Panc1 (cell line): ENCODE measurements around the gene SP110. TPM values are rescaled to one million over a fixed set of nuclear protein-coding genes. Genes with fewer than 3 reads are reported as not detected.

ENCODE experiments used
- ATAC-seq: fragments of 200-7000 bp; cut with Tn5 transposase; 2 replicates; pipeline ENCODE4 v1.9.1; 2020; ENCODE audit warnings: mild to moderate bottlenecking, moderate library complexity
- BruUV-seq: library from RNA; stranded (reverse); fragments of 400-500 nt; replicated peaks from 2 replicates; lab custom pipeline; 2021; lab: Mats Ljungman, UMichigan
- CTCF ChIA-PET: fragments of 300-600 bp; sonication (Branson Sonifier 250); formaldehyde crosslinking; loops from one replicate; lab custom pipeline; 2022; ENCODE audit warnings: antibody characterized with exemption; lab: Charles Lee
- POLR2A ChIA-PET: fragments of 300-600 bp; sonication (Branson Sonifier 250); formaldehyde crosslinking; loops from one replicate; lab custom pipeline; 2022; ENCODE audit warnings: antibody characterized with exemption; lab: Charles Lee
- DNase-seq: peaks from one replicate; pipeline ENCODE4 v3.0.0-alpha.2; 2010; ENCODE audit warnings: low read depth, low spot score
- H3K27ac ChIP-seq: 2 replicates; pipeline ENCODE4 v1.5.1; 2011; ENCODE audit warnings: mild to moderate bottlenecking, low read length, inconsistent platforms
- H3K27me3 ChIP-seq: fragments of 200-500 bp; sonication (Bioruptor generic); 2 replicates; pipeline ENCODE4 v1.6.0; 2014; ENCODE audit warnings: low read length, inconsistent platforms; ENCODE audit not compliant: control insufficient read depth, insufficient read depth
- H3K36me3 ChIP-seq: fragments of 200-500 bp; sonication (Bioruptor generic); 2 replicates; pipeline ENCODE4 v1.5.1; 2014; ENCODE audit warnings: inconsistent platforms, mild to moderate bottlenecking, low read length, moderate library complexity; ENCODE audit not compliant: control insufficient read depth, insufficient read depth
- H3K4me1 ChIP-seq: 2 replicates; pipeline ENCODE4 v1.5.1; 2011; ENCODE audit warnings: inconsistent platforms, mild to moderate bottlenecking, low read length, moderate library complexity; ENCODE audit not compliant: control insufficient read depth, insufficient read depth
- H3K4me3 ChIP-seq, 2 experiments: 2 replicates each; pipeline ENCODE4 v1.5.1; 2011 to 2012; ENCODE audit warnings: low read depth in 2 of 2, low read length in 2 of 2, mild to moderate bottlenecking in 2 of 2, inconsistent platforms in 1 of 2, moderate library complexity in 1 of 2
- H3K9me3 ChIP-seq: fragments of 200-500 bp; sonication (Bioruptor generic); 2 replicates; pipeline ENCODE4 v1.5.1; 2014; ENCODE audit warnings: low read depth, mild to moderate bottlenecking, inconsistent platforms, low read length, moderate library complexity; ENCODE audit not compliant: control insufficient read depth, insufficient read depth
- CTCF ChIP-seq: fragments of 450-650 bp; IDR thresholded peaks from 2 replicates; pipeline ENCODE4 v1.5.1; 2017; ENCODE audit warnings: mild to moderate bottlenecking
- POLR2AphosphoS5 ChIP-seq: IDR thresholded peaks from 2 replicates; pipeline ENCODE4 v1.6.1; 2012; ENCODE audit warnings: mild to moderate bottlenecking, low read depth, low read length, moderate library complexity
- REST ChIP-seq, 2 experiments: IDR thresholded peaks; 2 replicates each; pipeline ENCODE4 v1.6.1; 2011 to 2012; ENCODE audit warnings: low read depth in 2 of 2, control low read depth in 1 of 2, low read length in 1 of 2, mild to moderate bottlenecking in 1 of 2, moderate library complexity in 1 of 2; ENCODE audit not compliant: insufficient read depth in 1 of 2
- SIN3A ChIP-seq: IDR thresholded peaks from 2 replicates; pipeline ENCODE4 v1.6.1; 2012; ENCODE audit warnings: low read depth, mild to moderate bottlenecking, low read length, moderate library complexity, borderline replicate concordance; ENCODE audit not compliant: insufficient read depth
- TCF7L2 ChIP-seq: IDR thresholded peaks from 2 replicates; pipeline ENCODE4 v1.6.1; 2011; ENCODE audit warnings: mild to moderate bottlenecking, low read depth, low read length, inconsistent platforms
- in situ Hi-C: cut with HindIII; loops from 2 replicates; pipeline ENCODE4 v1.10.0; 2016; ENCODE audit warnings: low sequenced_read_pairs, low pct_unique_long_range_greater_than_20kb
- intact Hi-C: fragments of 100-400 bp; cut with micrococcal nuclease; formaldehyde crosslinking; loops from one replicate; pipeline ENCODE4 v1.10.0; 2022; ENCODE audit not compliant: unreplicated experiment
- total RNA-seq: library from RNA; stranded (reverse); gene quantifications from one replicate; pipeline ENCODE4 v1.2.1, GENCODE V29; 2021; ENCODE audit not compliant: unreplicated experiment

Gene SP110
- total RNA-seq, 1 experiment from 2014 or later = 6.2 TPM

GRCh38 chr2:230202430-230203109, 17.2 kb downstream of the SP110 start:
- H3K4me1 ChIP-seq = no peaks in the 10 kb centered on the region
- H3K4me3 ChIP-seq = no peak overlapping the region
- no peaks in the 10 kb centered on the region for H3K9me3 ChIP-seq
- in situ Hi-C loops (no loop called here), intact Hi-C loops (no loop called here)
- ATAC-seq (no peak), DNase-seq (no peak)
- H3K27ac ChIP-seq = no peak overlapping the region
- ChIA-PET POLR2A (no interaction called here), CTCF (no interaction called here)
- no TSS peak for BruUV-seq
- no peaks in the 10 kb centered on the region for H3K36me3 ChIP-seq
- no peak for TF ChIP-seq REST (IDR thresholded peaks at IDR 0.05; ENCODE audit: insufficient read depth in 1 of 2, low read depth in 2 of 2, low read length in 1 of 2)
- no peak for TF ChIP-seq TCF7L2
- no peak for TF ChIP-seq CTCF
- TF ChIP-seq POLR2AphosphoS5 = no peak
- TF ChIP-seq SIN3A = no peak
- H3K27me3 ChIP-seq = no peaks in the 10 kb centered on the region

GRCh38 chr2:230184727-230185578, 34.8 kb downstream of the SP110 start:
- DNase-seq (no peak), ATAC-seq (no peak)
- H3K27me3 ChIP-seq = no peaks in the 10 kb centered on the region
- H3K4me3 ChIP-seq = no peak overlapping the region
- H3K36me3 ChIP-seq = no peaks in the 10 kb centered on the region
- ChIA-PET POLR2A (no interaction called here), CTCF (interaction anchor here (0.5 to 0.7 kb wide), 2 partner anchors 24 to 517 kb away, joined by 3 to 6 read pairs; no protein-coding TSS in a partner anchor)
- H3K9me3 ChIP-seq = no peaks in the 10 kb centered on the region
- TF ChIP-seq SIN3A = no peak
- TF ChIP-seq CTCF = no peak
- no peak for TF ChIP-seq REST (IDR thresholded peaks at IDR 0.05; ENCODE audit: insufficient read depth in 1 of 2, low read depth in 2 of 2, low read length in 1 of 2)
- no peak for TF ChIP-seq TCF7L2
- H3K4me1 ChIP-seq = no peaks in the 10 kb centered on the region
- no peak overlapping the region for H3K27ac ChIP-seq
- no TSS peak for BruUV-seq
- intact Hi-C loops (no loop called here), in situ Hi-C loops (no loop called here)
